Sigmoid colon (tissue), 3 donors: ENCODE results near the gene GBP2.

Source experiments
- CTCF ChIP-seq, 4 experiments: fragments of 450-650 bp in 3 of 4; fragments of 200-600 bp in 1 of 4; IDR thresholded peaks; one replicate each; pipeline ENCODE4 v1.5.1; 2016 to 2019; ENCODE audit warnings: antibody characterized with exemption in 4 of 4, mild to moderate bottlenecking in 3 of 4, moderate library complexity in 2 of 4
- POLR2A ChIP-seq, 2 donors: fragments of 450-650 bp; IDR thresholded peaks; one replicate each; pipeline ENCODE4 v1.6.1; 2016; ENCODE audit warnings: antibody characterized with exemption in 2 of 2, mild to moderate bottlenecking in 2 of 2, moderate library complexity in 2 of 2

- TF ChIP-seq CTCF (IDR thresholded peaks at IDR 0.05) = no peak
- no peak for TF ChIP-seq POLR2A (IDR thresholded peaks at IDR 0.05)
Observed at GRCh38 chr1:89068291-89068690, 57.6 kb downstream of the GBP2 start.
